SK-N-SH (cell line): Measurements from ENCODE around the gene TCEA2. TPM values are rescaled to one million over a fixed set of nuclear protein-coding genes. Genes with fewer than 3 reads are reported as not detected.

Source experiments
- CTCF ChIA-PET: fragments of 300-600, 350-600 bp; formaldehyde crosslinking; extraction: SDS; loops from one replicate; lab custom pipeline; 2021; lab: Yijun Ruan, JAX
- POLR2A ChIA-PET: fragments of 350-600 bp; sonication (Branson Sonifier 250); formaldehyde crosslinking; extraction: SDS; loops from one replicate; lab custom pipeline; 2020; ENCODE audit warnings: antibody characterized with exemption, inconsistent platforms; lab: Yijun Ruan, JAX
- DNase-seq: peaks from one replicate; pipeline ENCODE4 v3.0.0; 2012
- H2AFZ ChIP-seq: fragments of 200-600 bp; sonication (generic); 2 replicates; pipeline ENCODE4 v1.8.1; 2016; ENCODE audit warnings: antibody characterized with exemption, mild to moderate bottlenecking, low read depth
- H3F3A ChIP-seq: fragments of 200-600 bp; sonication (generic); replicated peaks from 2 replicates; pipeline ENCODE3; 2016; ENCODE audit warnings: antibody characterized with exemption, mild to moderate bottlenecking; ENCODE audit not compliant: insufficient read depth
- H3K27ac ChIP-seq, 2 experiments: fragments of 200-500 bp in 1 of 2; fragments of 200-600 bp in 1 of 2; sonication (Bioruptor generic) in 1 of 2; sonication (generic), shearing (Covaris generic) in 1 of 2; 2 replicates each; pipeline versions ENCODE4 v1.5.1 to v1.6.1; 2014 to 2016; ENCODE audit warnings: low read depth in 2 of 2, inconsistent platforms in 1 of 2, low read length in 1 of 2, mild to moderate bottlenecking in 1 of 2, mixed read lengths in 1 of 2
- H3K27me3 ChIP-seq: fragments of 200-600 bp; sonication (generic), shearing (Covaris generic); 2 replicates; pipeline ENCODE4 v1.6.1; 2016; ENCODE audit warnings: mixed run types; ENCODE audit not compliant: insufficient read depth
- H3K36me3 ChIP-seq, 2 experiments: fragments of 200-500 bp in 1 of 2; fragments of 200-600 bp in 1 of 2; sonication (Bioruptor generic) in 1 of 2; sonication (generic) in 1 of 2; replicated peaks in 1 of 2; 2 replicates each; pipeline versions ENCODE3 to v1.5.1; 2014 to 2016; ENCODE audit warnings: low read length in 1 of 2, mild to moderate bottlenecking in 1 of 2; ENCODE audit not compliant: insufficient read depth in 2 of 2, control insufficient read depth in 1 of 2
- H3K4me1 ChIP-seq, 2 experiments: fragments of 200-500 bp in 1 of 2; fragments of 200-600 bp in 1 of 2; sonication (Bioruptor generic) in 1 of 2; sonication (generic), shearing (Covaris generic) in 1 of 2; 2 replicates each; pipeline versions ENCODE4 v1.5.1 to v1.6.1; 2014 to 2016; ENCODE audit warnings: low read depth in 1 of 2, low read length in 1 of 2, mixed run types in 1 of 2; ENCODE audit not compliant: insufficient read depth in 2 of 2, control insufficient read depth in 1 of 2
- H3K4me2 ChIP-seq: fragments of 200-600 bp; sonication (generic), shearing (Covaris generic); 2 replicates; pipeline ENCODE4 v1.6.1; 2017; ENCODE audit warnings: mixed run types
- H3K4me3 ChIP-seq, 2 experiments: fragments of 200-500 bp in 1 of 2; fragments of 200-600 bp in 1 of 2; sonication (Bioruptor generic) in 1 of 2; sonication (generic), shearing (Covaris generic) in 1 of 2; 2 replicates each; pipeline versions ENCODE4 v1.5.1 to v1.8.1; 2014 to 2016; ENCODE audit warnings: low read depth in 2 of 2, inconsistent platforms in 1 of 2, low read length in 1 of 2, mild to moderate bottlenecking in 1 of 2, mixed read lengths in 1 of 2, moderate library complexity in 1 of 2
- H3K79me2 ChIP-seq: fragments of 200-600 bp; sonication (generic); 2 replicates; pipeline ENCODE4 v1.8.1; 2017; ENCODE audit warnings: mild to moderate bottlenecking; ENCODE audit not compliant: insufficient read depth
- H3K9ac ChIP-seq: fragments of 200-600 bp; sonication (generic); 2 replicates; pipeline ENCODE4 v1.6.1; 2017; ENCODE audit warnings: mixed run types
- H3K9me2 ChIP-seq: fragments of 200-600 bp; sonication (generic); 2 replicates; pipeline ENCODE4 v1.6.1; 2017; ENCODE audit warnings: mixed run types
- H3K9me3 ChIP-seq: fragments of 200-600 bp; sonication (generic); 2 replicates; pipeline ENCODE4 v1.6.1; 2017; ENCODE audit warnings: mixed run types, mild to moderate bottlenecking, moderate library complexity
- H4K20me1 ChIP-seq: fragments of 200-600 bp; sonication (generic); 2 replicates; pipeline ENCODE4 v1.6.1; 2017; ENCODE audit warnings: mild to moderate bottlenecking, mixed run types; ENCODE audit not compliant: insufficient read depth
- CHD2 ChIP-seq: fragments of 150-350 bp; IDR thresholded peaks from 2 replicates; pipeline ENCODE4 v1.6.1; 2018; ENCODE audit warnings: low read length; ENCODE audit not compliant: partially characterized antibody
- FOXM1 ChIP-seq: IDR thresholded peaks from 2 replicates; pipeline ENCODE4 v1.4.0; 2012; ENCODE audit warnings: low read depth, mild to moderate bottlenecking
- GABPA ChIP-seq: IDR thresholded peaks from 2 replicates; pipeline ENCODE4 v1.4.0; 2012; ENCODE audit warnings: low read depth, mild to moderate bottlenecking
- GATA2 ChIP-seq: sonication (generic); formaldehyde crosslinking; IDR thresholded peaks from 2 replicates; pipeline ENCODE4 v1.5.0; 2020; ENCODE audit warnings: mild to moderate bottlenecking, missing genetic modification reagents
- MXI1 ChIP-seq: IDR thresholded peaks from 2 replicates; pipeline ENCODE4 v1.6.1; 2012; ENCODE audit warnings: mild to moderate bottlenecking, low read depth, low read length, improper control_type of control experiment
- NRF1 ChIP-seq: IDR thresholded peaks from 2 replicates; pipeline ENCODE4 v1.6.1; 2012; ENCODE audit warnings: low read depth, mild to moderate bottlenecking, low read length
- PBX3 ChIP-seq: IDR thresholded peaks from 2 replicates; pipeline ENCODE4; 2012
- RAD21 ChIP-seq: IDR thresholded peaks from 2 replicates; pipeline ENCODE4 v1.6.1; 2012; ENCODE audit warnings: mild to moderate bottlenecking, low read length
- RCOR1 ChIP-seq: fragments of 150-350 bp; IDR thresholded peaks from 2 replicates; pipeline ENCODE4 v1.6.1; 2017; ENCODE audit warnings: antibody characterized with exemption, low read length
- RFX5 ChIP-seq: IDR thresholded peaks from 2 replicates; pipeline ENCODE4 v1.6.1; 2012; ENCODE audit warnings: mild to moderate bottlenecking, improper control_type of control experiment, low read length
- RXRA ChIP-seq: IDR thresholded peaks from 2 replicates; pipeline ENCODE4 v1.4.0; 2012; ENCODE audit warnings: low read depth, mild to moderate bottlenecking, borderline replicate concordance
- SIN3A ChIP-seq: IDR thresholded peaks from 2 replicates; pipeline ENCODE4 v1.6.1; 2012; ENCODE audit warnings: low read depth, mild to moderate bottlenecking, low read length, moderate library complexity, borderline replicate concordance
- SMC3 ChIP-seq: IDR thresholded peaks from 2 replicates; pipeline ENCODE4 v1.6.1; 2012; ENCODE audit warnings: low read depth, low read length, improper control_type of control experiment
- TEAD4 ChIP-seq: IDR thresholded peaks from 2 replicates; pipeline ENCODE4 v1.4.0; 2012; ENCODE audit warnings: mild to moderate bottlenecking, borderline replicate concordance; ENCODE audit not compliant: insufficient read depth
- USF2 ChIP-seq: fragments of 150-350 bp; IDR thresholded peaks from 2 replicates; pipeline ENCODE4 v1.6.1; 2017; ENCODE audit warnings: antibody characterized with exemption, low read length, low read depth, borderline replicate concordance
- WGBS: methylation state at CpG from one replicate; pipeline ENCODE4 v1.1.6; 2017; ENCODE audit warnings: low lambda C conversion rate; 5-methylcytosine and 5-hydroxymethylcytosine counted together
- polyA plus RNA-seq, 3 experiments: library from polyadenylated mRNA; depleted of rRNA; stranded (reverse); fragments of >200 nt; gene quantifications; 2 replicates each; pipeline ENCODE4 v1.2.3, GENCODE V29; 2012

TCEA2 gene
- polyA plus RNA-seq, 1 of the 3 experiments (the other 2 are of a cell fraction), result 98.9 TPM

GRCh38 chr20:64082126-64082731 is 19.2 kb downstream of the TCEA2 start:
- POLR2A ChIA-PET, result no interaction called here

DNA sequence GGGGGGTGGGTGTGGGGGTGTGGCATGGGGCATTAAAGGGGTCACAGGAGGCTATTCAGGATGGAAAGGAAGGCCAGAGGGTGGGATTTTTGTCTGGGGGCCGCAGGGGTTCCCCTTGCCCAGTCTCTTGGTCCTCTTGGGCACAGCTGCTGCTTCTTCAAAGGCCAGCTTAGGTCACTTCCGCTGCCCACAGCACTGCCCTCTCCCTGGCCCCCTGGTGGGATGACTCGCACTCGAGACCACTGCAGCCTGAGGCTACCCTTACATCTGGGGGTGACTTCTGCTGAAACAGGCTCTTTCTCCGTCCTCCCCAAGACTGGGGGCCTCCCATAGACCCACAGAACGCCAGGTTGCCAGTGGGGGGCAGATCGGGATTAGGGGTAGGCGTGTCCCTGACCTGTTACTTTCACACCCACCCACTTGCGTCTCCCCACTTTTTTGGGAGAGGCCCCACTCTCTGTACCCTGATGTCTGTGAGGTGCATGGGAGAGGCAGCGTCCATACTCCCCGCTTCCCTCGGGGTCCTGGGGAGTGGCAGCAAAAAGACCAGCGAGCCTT is 19.9 kb downstream of the TCEA2 start:
- Histone ChIP-seq H3K9me2 (no peaks in the 10 kb centered on the region), H3K4me1 (peaks cover 13 to 36% of the 10 kb centered on the region in 2 experiments; a peak in 3 of 4 replicates), H2AFZ (no peak overlapping the region), H3K27ac (no peak overlapping the region), H3K9me3 (no peaks in the 10 kb centered on the region), H3K27me3 (no peaks in the 10 kb centered on the region; the same call in 1 of the 2 replicates), H3F3A (peaks cover 14% of the 10 kb centered on the region), H4K20me1 (no peaks in the 10 kb centered on the region), H3K9ac (no peak overlapping the region), H3K4me3 (peak overlapping the region; percentile 47 to 53; a peak in 3 of 4 replicates), H3K4me2 (peak overlapping the region; percentile 85), H3K36me3 (no peaks in the 10 kb centered on the region), H3K79me2 (no peaks in the 10 kb centered on the region)
- 20% methylated on average over 11 of the region's 13 CpGs for WGBS
- ChIA-PET CTCF (interaction anchor here (0.5 to 12.9 kb wide), 14 partner anchors 10 to 130 kb away, joined by 3 to 252 read pairs (median 4); partner anchors contain the start of genes NPBWR2 and TCEA2), POLR2A (no interaction called here)
- DNase-seq, result no peak
- TF ChIP-seq MXI1 (no peak), USF2 (no peak), NRF1 (no peak), GATA2 (CRISPR knock-in tag) (no peak)

More at GRCh38 chr20:64082126-64082731, 19.2 kb downstream of the TCEA2 start:
- H3F3A ChIP-seq, result peaks cover 14% of the 10 kb centered on the region
- DNase-seq, result no peak
- H3K9me2 ChIP-seq, result no peaks in the 10 kb centered on the region
- 79% methylated on average over 11 of the region's 13 CpGs for whole genome bisulfite sequencing
- no peak overlapping the region for H2AFZ ChIP-seq
- TF ChIP-seq SMC3, result no peak
- no peak for TF ChIP-seq RCOR1
- no peak for TF ChIP-seq FOXM1
- no peak for TF ChIP-seq RFX5
- TF ChIP-seq RXRA, result no peak
- TF ChIP-seq TEAD4, result no peak
- TF ChIP-seq RAD21, result no peak
- no peak for TF ChIP-seq GABPA
- TF ChIP-seq PBX3, result no peak
- no peak for TF ChIP-seq CHD2
- no peak for TF ChIP-seq SIN3A
- TF ChIP-seq, all 33 proteins: peak for 0
- H3K79me2 ChIP-seq, result no peaks in the 10 kb centered on the region
- H3K36me3 ChIP-seq, result no peaks in the 10 kb centered on the region
- H4K20me1 ChIP-seq, result no peaks in the 10 kb centered on the region
- H3K27me3 ChIP-seq, result no peaks in the 10 kb centered on the region; the same call in 1 of the 2 replicates
- H3K27ac ChIP-seq, result no peak overlapping the region
- H3K4me2 ChIP-seq, result no peak overlapping the region
- H3K4me3 ChIP-seq, result no peak overlapping the region
- no peaks in the 10 kb centered on the region for H3K9me3 ChIP-seq
- H3K9ac ChIP-seq, result no peak overlapping the region
- CTCF ChIA-PET, result interaction anchor here (0.5 to 12.9 kb wide), 7 partner anchors 11 to 43 kb away, joined by 3 to 252 read pairs (median 11); partner anchors contain the start of gene NPBWR2
- H3K4me1 ChIP-seq, result peaks cover 13 to 36% of the 10 kb centered on the region in 2 experiments; a peak in 3 of 4 replicates
